ENCODE measurements around the gene SLC34A1. TPM values are rescaled to one million over a fixed set of nuclear protein-coding genes. Genes with fewer than 3 reads are reported as not detected.

The SLC34A1 gene
- total and polyA plus RNA-seq, 2 of the 4 experiments (the other 2 are of a cell fraction) = not detected

DNA sequence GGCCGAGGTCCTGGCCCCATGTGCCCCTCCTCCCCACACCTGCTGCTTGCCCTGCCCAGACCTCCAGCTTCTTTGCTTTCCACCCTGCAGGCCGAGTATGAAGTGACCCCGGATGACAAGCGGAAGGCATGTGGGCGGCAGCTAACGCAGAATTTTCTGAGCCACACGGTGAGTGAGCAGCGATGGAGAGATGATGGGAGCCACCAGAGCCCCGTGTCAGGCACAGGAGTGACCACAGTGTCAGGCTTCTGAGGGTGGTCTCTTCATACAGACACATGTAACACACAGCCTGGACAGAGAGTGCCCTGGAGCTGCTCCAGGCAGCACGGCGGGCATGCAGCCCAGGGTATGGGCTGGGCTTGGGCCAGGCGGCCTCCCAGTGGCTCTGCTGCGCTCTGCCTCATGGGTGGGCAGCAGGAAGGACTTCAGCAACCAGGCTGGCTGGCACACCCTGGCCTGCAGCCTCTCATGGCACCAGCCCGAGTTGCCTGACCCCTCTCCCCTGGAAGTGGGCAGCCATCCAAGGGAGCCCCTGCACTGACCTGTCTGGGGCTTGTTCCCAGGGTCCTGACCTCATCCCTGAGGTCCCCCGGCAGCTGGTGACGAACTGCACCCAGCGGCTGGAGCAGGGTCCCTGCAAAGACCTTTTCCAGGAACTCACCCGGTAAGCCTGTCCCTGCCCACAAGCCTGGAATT, 48.1 kb downstream of the SLC34A1 start (continued):
- no peak for TF ChIP-seq ELK1 (IDR thresholded peaks at IDR 0.05; ENCODE audit: borderline replicate concordance, low read depth, low read length)

DNA sequence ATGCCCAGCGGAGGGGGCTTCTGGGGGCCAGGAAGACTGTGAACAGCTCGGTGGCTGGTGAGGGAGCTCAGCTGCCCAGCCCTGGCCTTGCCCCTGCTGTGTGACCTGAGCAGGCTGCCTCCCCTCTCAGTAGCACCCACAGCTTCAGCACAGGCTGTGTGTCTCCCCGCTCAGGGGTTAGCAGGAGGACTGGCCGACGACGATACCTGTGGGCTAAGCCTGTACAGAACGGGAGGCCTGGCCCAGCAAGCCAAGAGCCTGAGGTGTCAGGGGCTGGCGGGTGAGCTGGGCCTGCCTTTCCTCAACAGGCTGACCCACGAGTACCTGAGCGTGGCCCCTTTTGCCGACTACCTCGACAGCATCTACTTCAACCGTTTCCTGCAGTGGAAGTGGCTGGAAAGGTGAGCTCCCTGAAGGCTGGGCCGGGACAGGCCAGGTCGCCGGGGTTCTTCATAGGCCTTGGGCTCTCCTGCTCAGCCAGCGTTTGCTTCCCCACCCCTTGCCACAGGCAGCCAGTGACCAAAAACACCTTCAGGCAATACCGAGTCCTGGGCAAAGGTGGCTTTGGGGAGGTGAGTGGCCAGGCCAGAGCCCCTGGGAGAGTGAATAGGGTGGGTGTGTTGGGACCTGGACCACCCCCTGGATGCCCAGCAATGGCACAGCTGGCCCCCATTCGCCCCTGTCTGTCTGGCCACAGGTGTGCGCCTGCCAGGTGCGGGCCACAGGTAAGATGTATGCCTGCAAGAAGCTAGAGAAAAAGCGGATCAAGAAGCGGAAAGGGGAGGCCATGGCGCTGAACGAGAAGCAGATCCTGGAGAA, 48.8 kb downstream of the SLC34A1 start:
- no peak overlapping the region for H2BK5ac ChIP-seq (ENCODE audit: low read depth, low read length, poor library complexity, severe bottlenecking)
- WGBS, 2 experiments (ENCODE audit: extremely low coverage in 2 of 2, insufficient read length in 1 of 2) = 94% methylated on average over 9 of the region's 25 CpGs; no CpG with 5 or more reads in 1 of the 2 experiments
- TF ChIP-seq POLR2A (IDR thresholded peaks at IDR 0.05; ENCODE audit: low read depth, low read length) (no peak), BHLHE40 (IDR thresholded peaks at IDR 0.05; ENCODE audit: low read depth, low read length) (no peak), USF2 (IDR thresholded peaks at IDR 0.05; ENCODE audit: low read depth, low read length) (no peak), MXI1 (IDR thresholded peaks at IDR 0.05; ENCODE audit: borderline replicate concordance, low read depth, low read length) (no peak)
- no peak overlapping the region for H2AK5ac ChIP-seq (ENCODE audit: low read depth, low read length)
- in situ Hi-C loops (cut with MboI; ENCODE audit: low sequenced_read_pairs) = no loop called here
- H4K8ac ChIP-seq (ENCODE audit: low read depth in 2 of 2, low read length in 2 of 2) = no peak overlapping the region
- POLR2A ChIA-PET (ENCODE audit: unreplicated experiment) = no interaction called here
- no peak overlapping the region for H3K9ac ChIP-seq (ENCODE audit: low read depth, low read length)
- H3K27me3 ChIP-seq (ENCODE audit: control insufficient read depth, insufficient read depth, low read length) = no peaks in the 10 kb centered on the region
- H3K23ac ChIP-seq (ENCODE audit: low read depth, low read length) = no peak overlapping the region
- no peak overlapping the region for H2BK15ac ChIP-seq (ENCODE audit: low read depth, low read length)
- H3K9me3 ChIP-seq (ENCODE audit: control insufficient read depth, insufficient read depth, low read length) = no peaks in the 10 kb centered on the region
- peaks cover 48% of the 10 kb centered on the region for H3K36me3 ChIP-seq (ENCODE audit: control insufficient read depth, insufficient read depth, low read length)
- H2AK9ac ChIP-seq (replicated peaks; ENCODE audit: low read depth, low read length, poor library complexity) = no peak overlapping the region
- intact Hi-C loops (cut with micrococcal nuclease) = no loop called here
- dilution Hi-C loops (cut with HindIII; ENCODE audit: low sequenced_read_pairs, unreplicated experiment) = no loop called here
- no peak for ATAC-seq (ENCODE audit: low read depth)
- H4K91ac ChIP-seq (ENCODE audit: insufficient read depth, low read depth, low read length) = no peak overlapping the region
- H3K27ac ChIP-seq (ENCODE audit: insufficient read depth, low read length) = no peak overlapping the region
- H3K9me1 ChIP-seq (ENCODE audit: insufficient read depth, low read length) = peaks cover 8% of the 10 kb centered on the region
- H2BK20ac ChIP-seq (ENCODE audit: low read depth, low read length) = no peak overlapping the region
- no peak overlapping the region for H3K4ac ChIP-seq (ENCODE audit: low read depth, low read length)
- no peak overlapping the region for H3K18ac ChIP-seq (ENCODE audit: low read depth, low read length)
- peaks cover 5 to 31% of the 10 kb centered on the region in 2 experiments; a peak in 3 of 4 replicates for H3K79me1 ChIP-seq (ENCODE audit: low read depth in 1 of 2, low read length in 2 of 2)
- no peak overlapping the region for H3K56ac ChIP-seq (ENCODE audit: extremely low read depth, insufficient read depth, low read length)
- H3K4me2 ChIP-seq (ENCODE audit: low read depth, low read length) = no peak overlapping the region
- CTCF ChIA-PET = no interaction called here
- H3K4me3 ChIP-seq (ENCODE audit: insufficient read depth, low read depth, low read length) = no peak overlapping the region
- no peak overlapping the region for H3K14ac ChIP-seq (replicated peaks; ENCODE audit: low read depth, low read length)
- H2BK120ac ChIP-seq (ENCODE audit: low read depth, low read length) = no peak overlapping the region
- DNase-seq = no peak
- H3K4me1 ChIP-seq (ENCODE audit: control insufficient read depth, insufficient read depth, low read length) = peaks cover under 1% of the 10 kb centered on the region; the same call in 1 of the 2 replicates
- H4K20me1 ChIP-seq (ENCODE audit: insufficient read depth, low read length) = peaks cover 22% of the 10 kb centered on the region; the same call in 1 of the 2 replicates
- H4K5ac ChIP-seq (ENCODE audit: low read depth, low read length) = no peak overlapping the region
- BruUV-seq (replicated peaks) = no TSS peak
- H2AFZ ChIP-seq (replicated peaks; ENCODE audit: low read length, poor library complexity) = no peak overlapping the region

Data from IMR-90 (cell line).